ENCODE measurements around the gene MAMLD1. TPM values are rescaled to one million over a fixed set of nuclear protein-coding genes. Genes with fewer than 3 reads are reported as not detected.

MAMLD1 gene
- total RNA-seq, 1 experiment from 2014 or later, result 0.48 TPM

DNA sequence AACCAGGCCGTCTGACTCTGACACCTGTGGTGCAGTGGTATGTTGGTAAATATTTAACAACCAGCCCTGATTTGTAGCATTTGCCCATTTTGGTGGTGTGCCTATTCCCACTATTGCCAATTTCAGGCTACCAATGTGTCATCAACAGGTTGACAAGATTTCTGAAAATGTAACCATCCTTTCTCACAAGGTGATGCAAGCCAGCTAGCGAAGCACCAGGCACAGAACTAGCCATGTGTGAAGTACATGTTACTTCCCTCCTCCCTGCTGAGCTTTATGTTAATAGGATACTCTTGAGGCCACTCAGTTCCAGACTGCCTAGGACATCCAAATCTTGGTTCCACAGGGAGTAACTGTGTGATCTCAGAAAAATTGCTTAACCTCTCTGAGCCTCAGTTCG lies 7.2 kb upstream of the MAMLD1 start:
- H4K5ac ChIP-seq (ENCODE audit: insufficient read length, low read depth, low read length), result no peak overlapping the region
- H3T11ph ChIP-seq (ENCODE audit: low read length), result no peak overlapping the region
- H4K91ac ChIP-seq (ENCODE audit: insufficient read length, low read depth, low read length), result no peak overlapping the region
- H3K79me1 ChIP-seq (ENCODE audit: insufficient read depth, low read depth, low read length, poor library complexity, severe bottlenecking), result no peaks in the 10 kb centered on the region
- Mint-ChIP-seq H3K36me3 (ENCODE audit: insufficient read depth in 1 of 3, low read depth in 3 of 3) (peaks cover 0 to 2% (median 0%) of the 10 kb centered on the region in 3 experiments; a peak in 3 of 7 replicates), H3K4me3 (no peak overlapping the region), H3K9me3 (peaks cover 59 to 70% of the 10 kb centered on the region in 2 experiments), H3K4me1 (peaks cover 4% of the 10 kb centered on the region in 2 experiments; a peak in 3 of 4 replicates), H3K27ac (no peak overlapping the region), H3K27me3 (ENCODE audit: low read depth) (peaks cover 52% of the 10 kb centered on the region)
- no peak overlapping the region for H2AFZ ChIP-seq (ENCODE audit: low read length)
- H3K4ac ChIP-seq (ENCODE audit: low read depth, low read length), result no peak overlapping the region
- H3K4me2 ChIP-seq (ENCODE audit: insufficient read depth, insufficient read length, low read length), result no peak overlapping the region
- no peak overlapping the region for H2AK5ac ChIP-seq (ENCODE audit: insufficient read length, low read length)
- H3K14ac ChIP-seq (ENCODE audit: insufficient read depth, low read length), result no peak overlapping the region
- H2BK120ac ChIP-seq (ENCODE audit: low read depth, low read length, poor library complexity, severe bottlenecking), result no peak overlapping the region
- H3K4me1 ChIP-seq (ENCODE audit: insufficient read depth, low read length), result no peaks in the 10 kb centered on the region
- H3K18ac ChIP-seq (ENCODE audit: insufficient read length, low read depth, low read length), result no peak overlapping the region
- no peak overlapping the region for H2BK20ac ChIP-seq (ENCODE audit: low read depth, low read length, poor library complexity, severe bottlenecking)
- WGBS (ENCODE audit: extremely low coverage, insufficient read length, low lambda C conversion rate), result no CpG with 5 or more reads among the region's 3 CpGs
- no peak overlapping the region for H4K8ac ChIP-seq (replicated peaks; ENCODE audit: insufficient read length, low read depth, low read length)
- peaks cover 10% of the 10 kb centered on the region; the same call in 1 of the 2 replicates for H3K27me3 ChIP-seq (ENCODE audit: insufficient read depth, low read length)
- H3K27ac ChIP-seq (ENCODE audit: insufficient read length, low read depth, low read length), result no peak overlapping the region
- H3K9ac ChIP-seq (ENCODE audit: extremely low read depth, insufficient read length, low read length), result no peak overlapping the region
- H2BK12ac ChIP-seq (ENCODE audit: insufficient read length, low read depth, low read length), result no peak overlapping the region
- H2BK5ac ChIP-seq (ENCODE audit: insufficient read length, low read length), result no peak overlapping the region
- H3K9me3 ChIP-seq (ENCODE audit: control insufficient read depth, low read depth, low read length), result no peaks in the 10 kb centered on the region
- H3K23me2 ChIP-seq (ENCODE audit: insufficient read length, low read depth, low read length, poor library complexity, severe bottlenecking), result no peaks in the 10 kb centered on the region
- no peak overlapping the region for H3K56ac ChIP-seq (ENCODE audit: insufficient read length, low read depth, low read length)
- DNase-seq, result no peak
- H4K20me1 ChIP-seq (ENCODE audit: control insufficient read depth, insufficient read depth, insufficient read length), result no peaks in the 10 kb centered on the region
- TF ChIP-seq, protein P1, sequence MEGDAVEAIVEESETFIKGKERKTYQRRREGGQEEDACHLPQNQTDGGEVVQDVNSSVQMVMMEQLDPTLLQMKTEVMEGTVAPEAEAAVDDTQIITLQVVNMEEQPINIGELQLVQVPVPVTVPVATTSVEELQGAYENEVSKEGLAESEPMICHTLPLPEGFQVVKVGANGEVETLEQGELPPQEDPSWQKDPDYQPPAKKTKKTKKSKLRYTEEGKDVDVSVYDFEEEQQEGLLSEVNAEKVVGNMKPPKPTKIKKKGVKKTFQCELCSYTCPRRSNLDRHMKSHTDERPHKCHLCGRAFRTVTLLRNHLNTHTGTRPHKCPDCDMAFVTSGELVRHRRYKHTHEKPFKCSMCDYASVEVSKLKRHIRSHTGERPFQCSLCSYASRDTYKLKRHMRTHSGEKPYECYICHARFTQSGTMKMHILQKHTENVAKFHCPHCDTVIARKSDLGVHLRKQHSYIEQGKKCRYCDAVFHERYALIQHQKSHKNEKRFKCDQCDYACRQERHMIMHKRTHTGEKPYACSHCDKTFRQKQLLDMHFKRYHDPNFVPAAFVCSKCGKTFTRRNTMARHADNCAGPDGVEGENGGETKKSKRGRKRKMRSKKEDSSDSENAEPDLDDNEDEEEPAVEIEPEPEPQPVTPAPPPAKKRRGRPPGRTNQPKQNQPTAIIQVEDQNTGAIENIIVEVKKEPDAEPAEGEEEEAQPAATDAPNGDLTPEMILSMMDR (conservative IDR thresholded peaks at IDR 0.05), result no peak
- no peak overlapping the region for H3K23ac ChIP-seq (ENCODE audit: insufficient read length, low read depth, low read length)
- H2BK15ac ChIP-seq (ENCODE audit: low read depth, low read length), result no peak overlapping the region
- no peaks in the 10 kb centered on the region for H3K79me2 ChIP-seq (ENCODE audit: insufficient read depth, low read length)
